ENCODE data around the gene INSR.

Gene INSR

DNA sequence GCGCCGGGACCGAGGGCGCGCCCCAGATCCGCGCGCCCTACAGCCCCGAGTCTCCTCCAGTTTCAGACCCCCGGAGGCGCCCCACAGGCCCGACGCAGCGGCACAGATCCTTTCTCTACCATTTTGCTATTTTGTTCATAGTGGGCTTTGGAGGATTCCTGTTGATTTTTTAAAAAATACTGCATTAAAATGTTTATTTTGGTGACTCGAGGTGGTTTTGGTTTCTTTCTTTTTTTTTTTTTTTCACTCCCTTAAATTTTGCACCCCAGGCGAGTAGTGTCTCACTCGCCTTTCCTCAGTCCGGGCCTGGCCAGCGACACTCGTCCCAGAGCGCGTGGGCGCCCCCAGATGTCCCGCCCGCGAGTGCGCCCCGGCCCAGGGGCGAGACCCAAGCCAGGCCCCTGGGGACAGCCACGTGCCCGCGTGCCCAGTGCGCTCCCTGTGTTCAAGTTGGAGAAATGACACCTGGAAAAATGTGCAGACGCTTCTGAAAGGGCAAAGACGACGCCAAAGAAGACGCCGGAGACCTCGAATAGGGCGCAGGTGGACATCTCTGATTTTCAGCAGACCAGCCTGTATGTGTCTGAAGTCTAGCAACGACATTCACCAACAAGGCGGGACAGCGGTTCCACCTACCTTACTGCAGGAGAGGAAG lies 471 bp upstream of the INSR start:
- peak; percentile 30 for DNase-seq

DNA sequence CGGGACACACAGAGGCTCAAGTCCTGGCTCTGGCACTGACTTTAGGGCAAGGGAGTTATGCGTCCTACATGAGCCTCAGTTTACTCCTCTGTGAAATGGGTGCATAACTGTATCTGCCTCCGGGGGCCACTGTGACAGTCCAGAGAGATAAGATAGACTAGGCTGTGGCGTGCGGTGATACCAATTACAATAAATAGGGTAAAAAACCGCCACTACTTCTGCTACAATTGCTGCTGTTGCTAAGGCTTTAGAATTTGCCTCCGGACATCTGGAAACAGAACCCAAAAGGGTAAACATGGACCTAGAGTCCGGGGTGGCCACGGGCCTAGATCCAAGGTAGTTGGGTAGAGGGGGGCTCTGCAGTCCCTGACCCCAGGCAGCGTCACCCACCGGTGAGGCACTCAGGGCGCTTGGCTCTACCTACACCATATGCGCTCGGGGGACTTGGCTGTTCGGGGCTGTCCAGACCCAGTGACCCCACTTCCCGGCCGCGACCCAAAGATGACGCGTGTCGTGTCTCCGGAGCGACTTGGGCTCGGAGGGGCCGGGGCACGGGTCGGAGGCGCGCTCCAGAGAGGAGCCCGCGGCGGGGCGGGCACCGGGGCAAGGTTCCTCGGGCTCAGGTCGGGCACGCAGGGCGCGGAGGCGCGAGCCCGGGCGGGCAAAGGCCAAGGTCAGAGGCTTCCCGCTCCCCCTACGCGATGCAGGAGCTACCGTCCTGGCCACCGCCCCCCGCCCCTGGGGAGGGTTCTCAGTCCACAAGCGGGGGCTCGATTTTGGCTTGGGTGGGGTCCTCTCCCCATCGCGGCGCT lies 1.1 kb downstream of the INSR start:
- DNase-seq = no peak

DNA sequence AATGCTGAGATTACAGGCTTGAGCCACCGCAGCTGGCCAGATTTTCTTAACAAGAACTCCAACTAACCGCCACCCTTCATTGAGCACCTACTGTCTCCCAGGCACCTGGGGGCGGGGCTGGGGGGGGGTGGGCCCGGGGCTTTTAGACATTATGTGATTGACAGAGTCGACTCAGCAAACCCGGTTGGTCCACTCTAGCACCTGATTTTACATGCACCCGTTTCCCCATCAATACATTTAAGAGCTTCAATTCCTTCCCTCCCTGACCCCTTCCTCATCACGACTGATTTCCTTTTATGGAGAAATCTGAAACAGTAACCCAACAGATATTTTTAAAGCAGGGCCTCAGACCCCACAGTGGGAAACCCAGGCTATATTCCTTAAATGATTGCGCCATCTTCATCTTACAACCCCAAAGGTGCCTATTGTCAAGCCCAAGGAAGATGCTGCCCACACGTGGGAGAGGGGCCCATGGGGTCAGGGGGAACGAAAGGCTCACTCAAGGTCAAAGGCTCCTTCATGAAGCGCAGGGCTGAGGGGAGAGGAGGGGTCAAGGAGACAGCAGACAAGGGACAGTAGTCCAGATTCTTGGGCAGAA lies 1.8 kb downstream of the INSR start:
- DNase-seq = no peak

DNA sequence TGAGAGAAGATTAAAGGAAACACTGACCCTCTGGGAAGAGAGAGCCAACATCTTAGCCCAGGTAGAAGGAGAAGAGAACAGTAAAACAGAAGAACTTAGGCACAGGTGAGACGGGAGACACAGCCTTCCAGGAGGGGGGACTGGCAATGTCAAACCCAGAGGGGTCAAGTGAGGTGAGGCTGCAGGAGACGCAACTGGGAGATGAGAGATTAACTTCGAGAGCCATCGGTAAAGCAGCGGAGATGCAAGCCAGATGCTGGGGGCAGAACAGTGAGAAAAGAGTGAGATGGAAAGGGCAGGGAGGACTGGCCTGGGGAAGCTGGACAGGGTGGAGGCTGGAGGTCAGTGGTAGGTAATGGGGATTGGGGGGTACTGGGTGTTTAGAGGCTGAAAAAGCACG lies 5.2 kb downstream of the INSR start:
- DNase-seq = no peak

DNA sequence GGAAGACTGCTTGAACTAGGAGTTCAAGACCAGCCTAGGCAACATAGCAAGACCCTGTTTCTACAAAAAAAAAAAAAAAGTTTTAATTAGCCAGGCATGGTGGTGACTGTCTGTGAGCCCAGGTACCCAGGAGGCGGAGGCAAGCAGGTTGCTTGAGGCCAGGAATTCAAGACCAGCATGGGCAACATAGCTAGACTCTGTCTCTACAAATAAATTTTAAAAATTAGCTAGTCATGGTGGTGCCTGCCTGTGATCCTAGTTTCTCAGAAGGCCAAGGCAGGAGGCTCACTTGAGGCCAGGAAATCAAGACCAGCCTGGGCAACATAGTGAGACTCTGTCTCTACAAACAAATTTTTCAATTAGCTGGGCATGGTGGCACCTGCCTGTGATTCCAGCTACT lies 6.1 kb downstream of the INSR start:
- DNase-seq = no peak

DNA sequence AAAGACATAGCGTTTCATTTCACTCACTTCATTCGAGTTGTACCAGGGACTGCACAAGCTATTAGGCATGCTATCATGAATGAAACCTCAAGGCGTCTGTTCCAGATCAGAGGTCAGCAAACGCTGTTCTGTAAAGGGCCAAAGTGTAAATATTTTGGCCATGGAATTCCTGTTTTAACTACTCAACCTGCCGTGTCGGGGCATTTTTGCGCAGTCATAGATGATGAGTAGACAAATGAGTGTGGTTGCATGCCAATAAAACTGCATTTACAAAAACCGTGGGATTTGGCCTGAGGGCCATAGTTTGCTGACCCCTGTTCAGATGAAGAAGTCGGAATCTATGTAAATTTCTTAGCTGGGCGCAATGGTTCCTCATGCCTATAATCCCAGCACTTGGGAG lies 6.5 kb downstream of the INSR start:
- DNase-seq = no peak

DNA sequence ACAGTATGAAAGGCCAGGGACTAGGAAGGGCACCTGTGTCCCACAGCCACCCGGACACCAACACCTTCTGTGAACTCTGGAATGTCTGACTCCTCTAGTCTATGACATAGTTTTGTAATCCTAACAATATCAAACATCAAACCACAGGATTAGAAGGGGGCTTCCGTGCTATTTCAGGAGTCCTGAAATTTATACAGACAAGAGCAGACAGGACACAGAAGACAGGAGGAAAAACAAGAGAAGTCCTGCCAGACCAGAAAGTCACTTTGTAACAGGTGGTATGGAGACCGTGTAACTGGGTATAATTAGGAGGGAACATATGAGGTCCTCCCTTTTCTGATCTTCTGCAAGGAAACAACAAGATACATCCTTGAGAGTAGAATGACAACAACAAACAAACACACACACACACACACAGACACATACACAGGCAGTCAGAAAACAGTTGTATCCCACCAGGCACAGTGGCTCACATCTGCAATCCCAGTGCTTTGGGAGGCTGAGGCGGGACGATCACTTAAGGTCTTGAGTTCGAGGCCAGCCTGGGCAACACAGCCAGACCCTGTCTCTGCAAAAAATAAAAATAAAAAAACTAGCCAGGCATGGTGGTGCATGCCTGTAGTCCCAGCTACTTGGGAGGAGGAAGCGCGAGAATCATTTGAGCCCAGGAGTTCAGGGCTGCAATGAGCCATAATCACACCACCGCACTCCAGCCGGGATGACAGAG lies 13.1 kb downstream of the INSR start:
- DNase-seq = no peak

DNA sequence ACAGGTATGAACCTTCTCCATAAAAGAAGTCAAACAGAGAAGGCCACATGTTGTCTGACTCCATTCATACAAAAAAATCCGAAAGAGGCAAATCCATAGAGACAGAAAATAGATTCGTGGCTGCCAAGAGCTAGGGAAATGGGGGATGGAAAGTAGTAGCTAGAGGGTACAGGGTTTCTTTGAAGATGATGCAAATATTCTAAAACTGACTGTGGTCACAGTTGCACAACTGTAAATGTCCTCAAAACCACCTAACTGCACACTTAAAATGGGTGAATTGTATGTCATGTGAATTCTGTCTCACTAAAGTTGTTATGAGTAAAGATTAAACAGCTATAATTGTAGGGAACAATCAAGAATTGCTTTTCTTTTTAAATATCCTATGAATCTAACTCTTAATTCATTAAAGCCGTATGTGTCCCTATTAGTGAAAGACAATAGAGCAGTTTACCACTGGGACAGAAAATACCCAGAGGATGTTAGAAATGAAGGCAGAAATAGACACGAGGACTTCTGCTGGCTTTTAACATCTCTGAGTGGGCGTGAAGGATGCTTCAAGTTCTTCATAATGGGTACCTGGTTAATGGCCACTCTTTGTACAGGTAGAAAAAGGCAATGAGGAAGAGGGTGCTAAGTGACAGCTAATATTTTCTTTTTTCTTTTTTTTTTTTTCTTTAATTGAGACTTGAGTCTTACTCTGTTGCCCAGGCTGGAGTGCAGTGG lies 21.2 kb downstream of the INSR start:
- DNase-seq = no peak

DNA sequence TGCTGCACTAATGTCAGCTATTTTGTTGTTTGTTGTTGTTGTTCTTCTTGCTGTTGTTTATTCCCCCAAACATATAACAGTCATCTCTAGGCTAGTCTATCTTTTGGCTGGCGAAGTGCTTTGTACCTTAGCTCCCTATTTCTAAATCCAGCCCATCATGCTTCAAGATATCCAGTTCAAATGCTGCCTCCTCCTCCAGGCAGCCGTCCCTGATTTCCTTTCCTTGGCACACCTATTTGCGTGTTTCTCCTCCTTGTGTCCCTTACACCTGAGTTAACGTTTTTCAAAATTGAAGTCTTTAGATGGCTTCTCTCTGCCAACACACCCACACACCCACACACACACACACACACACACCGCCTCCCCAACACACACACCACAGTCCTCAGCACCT lies 25.5 kb downstream of the INSR start:
- DNase-seq = no peak

DNA sequence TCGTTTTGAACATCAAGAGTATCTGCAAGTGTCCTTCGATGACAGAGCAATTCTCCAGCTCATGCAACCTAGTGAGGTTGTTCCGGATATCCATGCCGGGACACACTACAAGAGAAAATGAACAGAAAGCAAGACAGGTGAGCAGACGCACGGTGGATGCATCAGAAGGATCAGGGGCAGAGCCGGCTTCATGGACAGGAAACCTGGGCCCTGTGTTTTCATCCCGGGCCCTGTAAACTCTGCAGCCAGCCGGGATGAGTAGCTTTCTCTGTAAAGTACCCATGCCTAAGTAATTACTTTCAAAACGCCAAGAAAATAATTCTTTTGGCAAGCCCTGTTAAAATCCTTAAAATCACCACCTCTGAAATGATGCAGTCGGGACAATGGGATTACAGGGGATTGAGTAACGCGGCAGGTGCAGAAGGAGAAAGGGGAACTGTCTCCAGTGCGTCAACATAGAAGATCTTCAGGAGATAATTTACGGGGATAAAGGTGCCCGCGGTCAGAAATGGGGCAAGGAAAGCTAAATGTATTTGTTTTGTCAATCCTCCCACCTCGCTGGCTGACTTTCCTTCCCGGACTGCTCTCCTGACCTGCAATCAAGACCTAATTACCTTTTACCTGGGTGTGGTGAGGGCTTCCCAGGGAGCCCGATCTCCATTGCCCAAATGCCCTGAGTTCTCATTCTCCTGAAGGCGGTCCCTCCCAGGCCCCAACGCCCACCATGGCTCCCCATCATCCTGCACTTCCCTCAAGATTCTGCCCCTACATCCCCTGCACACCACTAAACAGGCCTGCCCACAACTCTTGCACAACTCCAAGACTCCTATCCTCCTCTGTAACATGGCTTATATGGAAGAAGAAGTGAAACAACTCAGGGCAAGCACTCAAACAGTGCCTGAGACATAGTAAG lies 26.2 kb downstream of the INSR start:
- DNase-seq = no peak

DNA sequence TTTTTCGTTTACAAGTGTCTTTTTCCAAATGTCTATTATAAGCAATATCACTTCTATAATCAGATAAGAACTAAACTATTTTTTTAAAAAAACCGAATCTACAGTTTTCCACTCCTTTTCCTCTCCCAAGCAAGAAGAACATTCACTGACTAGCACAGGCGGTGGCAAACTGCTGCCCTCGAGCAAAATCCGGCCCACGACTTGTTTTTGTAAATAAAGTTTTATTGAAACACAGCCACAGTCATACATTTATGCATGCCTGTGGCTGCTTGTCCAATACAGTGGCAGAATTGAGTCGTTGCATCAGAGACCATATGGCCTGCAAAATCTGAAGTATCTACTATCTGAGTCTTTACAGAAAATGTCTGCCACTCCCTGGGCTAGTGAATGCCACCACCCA lies 27.4 kb downstream of the INSR start:
- DNase-seq = no peak

DNA sequence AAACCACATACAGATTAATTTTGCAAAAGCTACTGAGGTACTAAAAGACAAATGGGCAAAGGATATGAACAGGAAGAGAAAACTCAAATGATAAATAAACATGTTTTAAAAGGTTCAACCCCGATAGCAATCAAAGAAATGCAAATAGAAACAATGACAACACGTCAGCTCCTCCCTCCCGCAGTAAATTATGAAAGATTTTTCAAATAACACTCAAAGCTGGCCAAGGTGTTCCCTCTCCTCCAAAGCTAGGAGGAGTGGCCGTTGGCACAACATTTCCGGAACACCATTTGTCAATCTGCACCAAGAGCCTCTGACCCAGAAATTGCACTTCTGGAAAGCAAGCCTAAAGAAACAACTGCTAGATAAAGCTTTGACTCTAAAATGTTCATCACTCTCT lies 28.3 kb downstream of the INSR start:
- no peak for DNase-seq

DNA sequence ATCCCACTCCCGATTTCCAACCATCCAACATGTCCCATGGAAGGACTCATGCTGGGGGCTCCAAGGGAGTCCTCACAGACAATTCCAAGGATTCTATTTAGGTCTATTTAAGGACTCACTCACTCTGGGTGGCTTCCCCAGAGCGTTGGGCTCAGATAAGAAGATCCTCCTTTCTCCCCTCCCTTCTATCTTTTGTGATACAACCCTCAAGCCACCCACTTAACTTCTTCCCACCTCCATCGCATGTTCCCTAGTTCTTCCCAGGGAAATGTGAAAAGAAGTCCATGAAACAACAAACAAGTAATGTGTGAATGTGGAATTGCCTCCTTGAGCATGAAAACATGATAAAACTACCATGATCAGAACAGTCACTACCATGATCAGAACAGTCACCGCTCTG lies 29.4 kb downstream of the INSR start:
- no peak for DNase-seq

DNA sequence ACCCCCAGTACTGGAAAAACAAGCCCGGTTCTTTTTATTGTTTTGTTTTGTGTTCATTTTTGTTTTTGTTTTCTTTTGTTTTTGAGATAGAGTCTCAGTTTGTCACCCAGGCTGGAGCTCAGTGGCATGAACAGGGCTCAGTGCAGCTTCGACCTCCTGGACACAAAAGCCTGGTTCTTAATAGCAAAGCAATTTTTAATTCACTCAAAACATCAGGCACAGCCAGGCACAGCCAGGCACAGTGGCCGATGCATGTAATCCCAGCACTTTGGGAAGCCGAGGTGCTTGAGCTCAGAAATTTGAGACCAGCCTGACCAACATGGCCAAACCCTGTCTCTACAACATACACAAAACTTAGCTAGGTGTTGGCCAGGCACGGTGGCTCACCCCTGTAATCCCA lies 30.7 kb downstream of the INSR start:
- no peak for DNase-seq

DNA sequence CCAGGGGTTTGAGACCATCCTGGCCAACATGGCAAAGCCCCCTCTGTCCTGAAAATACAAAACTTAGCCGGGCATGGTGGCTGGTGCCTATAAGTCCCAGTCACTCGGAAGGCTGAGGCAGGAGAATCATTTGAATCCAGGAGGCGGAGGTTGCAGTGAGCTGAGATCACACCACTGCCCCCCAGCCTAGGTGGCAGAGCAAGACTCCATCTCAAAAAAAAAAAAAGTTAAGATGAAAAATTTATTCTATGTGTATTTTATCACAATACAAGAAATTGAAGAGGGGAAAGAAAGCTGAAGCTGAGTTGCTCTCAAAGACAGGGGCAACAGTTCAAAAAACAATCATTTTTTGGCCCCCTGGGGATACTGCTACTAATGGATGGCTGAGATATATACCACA lies 31.1 kb downstream of the INSR start:
- no peak for DNase-seq

DNA sequence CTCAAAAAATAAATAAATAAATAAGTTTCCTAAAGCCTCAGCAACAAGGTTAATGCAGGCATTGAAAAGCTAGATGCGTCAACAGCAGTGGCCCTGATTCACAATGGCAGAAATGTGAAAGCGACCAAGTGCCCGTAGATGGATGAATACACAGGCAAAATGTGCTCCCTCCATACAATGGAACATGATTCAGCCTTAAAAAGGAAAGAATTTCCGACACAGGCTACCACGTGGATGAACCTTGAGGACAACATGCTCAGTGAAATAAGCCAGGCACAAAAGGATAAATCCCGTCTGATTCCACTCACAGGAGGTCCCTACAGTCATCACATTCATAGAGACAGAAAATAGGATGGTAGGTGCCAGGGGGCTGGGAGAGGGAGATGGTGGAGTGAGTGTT lies 31.7 kb downstream of the INSR start:
- no peak for DNase-seq

DNA sequence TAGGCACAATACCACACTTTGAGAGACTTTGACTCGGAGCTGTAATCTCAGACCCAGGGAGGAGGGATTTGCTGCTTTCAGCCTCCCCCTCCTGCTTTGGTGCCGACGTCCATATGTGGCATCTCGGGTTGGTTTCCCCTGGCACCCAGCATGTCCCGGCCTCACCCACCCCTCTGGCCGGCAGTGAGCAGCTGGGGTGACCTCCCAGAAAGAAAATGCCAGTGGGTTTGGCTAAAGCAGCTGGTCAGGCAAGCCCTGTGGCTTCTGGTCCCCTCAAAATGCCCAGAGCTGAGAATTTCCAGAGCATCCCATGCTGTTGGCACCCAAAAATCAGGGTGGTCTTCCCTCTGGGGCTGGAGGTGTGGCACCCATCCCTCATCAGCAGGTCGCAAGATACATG lies 34.1 kb downstream of the INSR start:
- no peak for DNase-seq

DNA sequence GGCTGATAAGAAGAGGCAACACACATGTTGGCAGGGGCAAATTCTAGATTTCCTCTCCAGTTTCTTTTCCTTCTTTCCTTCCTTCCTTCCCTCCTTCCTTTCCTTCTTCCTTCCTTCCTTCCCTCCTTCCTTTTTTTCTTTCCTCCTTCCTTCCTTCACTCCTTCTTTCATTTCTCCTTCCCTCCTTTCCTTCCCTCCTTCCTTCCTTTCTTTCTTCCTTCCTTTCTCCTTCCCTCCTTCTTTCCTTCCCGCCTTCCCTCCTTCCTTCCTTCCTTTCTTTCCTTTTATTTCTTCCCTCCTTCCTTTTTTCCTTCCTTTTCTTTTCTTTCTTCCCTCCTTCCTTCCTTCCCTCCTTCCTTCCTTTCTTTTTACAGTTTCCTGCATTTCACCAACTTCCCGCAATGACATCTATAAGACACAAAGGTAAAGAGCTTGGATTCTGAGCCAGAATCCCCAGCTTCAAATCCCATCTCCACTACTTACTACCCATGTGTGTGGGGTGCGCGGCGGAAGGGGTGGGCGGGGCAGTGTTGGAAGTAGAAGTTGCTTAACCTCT lies 35.3 kb downstream of the INSR start:
- DNase-seq = no peak

DNA sequence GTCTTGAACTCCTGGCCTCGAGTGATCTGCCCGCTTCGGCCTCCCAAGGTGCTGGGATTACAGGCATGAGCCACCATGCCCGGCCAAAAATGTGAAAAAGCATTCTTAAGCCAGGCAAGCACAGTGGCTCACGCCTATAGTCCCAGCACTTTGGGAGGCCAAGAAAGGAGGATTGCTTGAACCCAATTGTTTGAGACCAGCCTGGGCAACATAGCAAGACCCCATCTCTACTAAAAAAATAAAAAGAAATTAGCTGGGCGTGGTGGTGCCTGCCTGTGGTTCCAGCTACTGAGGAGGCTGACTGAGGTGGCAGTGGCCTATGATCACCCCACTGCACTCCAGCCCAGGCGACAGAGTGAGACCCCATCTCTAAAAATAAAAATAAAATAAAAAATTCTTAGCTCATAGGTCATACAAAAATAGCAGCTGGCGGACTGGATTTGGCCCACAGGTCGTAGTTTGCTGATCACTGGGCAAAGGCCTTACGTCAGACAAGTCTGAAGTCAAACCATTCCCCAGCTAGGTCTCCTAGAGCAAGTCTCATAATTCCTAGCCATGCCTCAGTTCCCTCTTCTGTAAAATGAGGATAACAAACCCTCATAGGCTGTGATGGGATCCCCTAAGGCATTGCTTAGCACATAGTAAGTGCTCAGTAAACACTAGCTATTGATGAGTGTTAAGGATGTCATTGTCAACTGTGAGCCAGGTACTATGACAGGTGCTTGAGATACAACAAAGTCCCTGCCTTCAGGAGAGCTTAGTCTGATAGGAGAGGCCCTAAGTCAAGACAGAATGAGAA lies 36.0 kb downstream of the INSR start:
- DNase-seq = no peak

DNA sequence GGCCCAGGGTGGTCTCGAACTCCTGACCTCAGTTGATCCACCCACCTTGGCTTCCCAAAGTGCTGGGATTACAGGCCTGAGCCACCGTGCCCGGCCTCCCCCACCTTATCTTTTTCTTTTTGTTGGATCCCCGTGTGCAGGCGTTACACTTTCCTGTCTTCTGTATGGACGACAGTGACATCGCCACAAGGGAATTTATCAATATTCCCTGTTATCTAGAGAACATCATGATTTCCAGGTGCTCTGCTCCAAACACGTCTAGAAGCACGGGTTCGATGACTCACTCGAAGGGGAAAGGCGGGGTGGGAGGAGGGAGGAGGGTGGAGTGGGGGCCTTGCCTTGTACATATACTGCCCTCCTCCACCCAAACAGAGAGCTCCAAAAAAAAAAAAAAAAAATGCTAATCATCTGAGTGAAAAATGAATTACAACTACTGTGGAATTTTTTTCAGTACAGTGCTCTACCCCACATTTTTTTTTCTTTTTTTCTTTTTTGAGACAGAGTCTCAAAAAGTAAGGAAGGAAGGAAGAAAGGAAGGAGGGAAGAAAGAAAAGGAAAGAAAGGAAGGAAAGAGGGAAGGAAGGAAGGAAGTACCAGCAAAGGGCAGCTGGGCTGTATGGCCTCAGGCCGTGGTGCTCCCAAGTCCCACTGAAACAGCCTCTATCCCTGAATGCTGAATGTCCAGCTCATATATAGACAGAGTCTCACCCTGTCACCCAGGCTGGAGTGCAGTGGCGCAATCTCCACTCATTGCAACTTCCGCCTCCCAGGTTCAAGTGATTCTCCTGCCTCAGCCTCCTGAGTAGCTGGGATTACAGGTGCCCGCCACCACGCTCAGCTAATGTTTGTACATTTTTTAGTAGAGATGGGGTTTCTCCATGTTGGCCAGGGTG lies 36.8 kb downstream of the INSR start:
- no peak for DNase-seq

Data from NCI-H748 treated with DMSO at 0.1 percent for 48 hours (cell line).